Left renal pelvis (tissue), 4 donors: ENCODE measurements around the gene HOPX. TPM values are rescaled to one million over a fixed set of nuclear protein-coding genes. Genes with fewer than 3 reads are reported as not detected.
A peak's percentile ranks its signal among the peaks of the same experiment; 100 is the strongest.
"Not testable (repeated sequence)": the region's sequence is repeated elsewhere in the genome, so short reads cannot be mapped to it uniquely, and the experiment has no call there.

ENCODE experiments used
- DNase-seq, 4 donors: peaks; one replicate each; pipeline ENCODE4 v3.0.0-alpha.2; 2013; ENCODE audit warnings: low read depth in 4 of 4, low spot score in 3 of 4
- polyA plus RNA-seq, 4 donors: library from polyadenylated mRNA; unstranded; fragments of 120-200 nt; gene quantifications; one replicate each; pipeline ENCODE4 v1.2.1, GENCODE V29; 2013; ENCODE audit not compliant: insufficient read length in 4 of 4

Gene HOPX
- polyA plus RNA-seq, 4 donors, result 2.9 to 21.3 (median 15.1) TPM

DNA sequence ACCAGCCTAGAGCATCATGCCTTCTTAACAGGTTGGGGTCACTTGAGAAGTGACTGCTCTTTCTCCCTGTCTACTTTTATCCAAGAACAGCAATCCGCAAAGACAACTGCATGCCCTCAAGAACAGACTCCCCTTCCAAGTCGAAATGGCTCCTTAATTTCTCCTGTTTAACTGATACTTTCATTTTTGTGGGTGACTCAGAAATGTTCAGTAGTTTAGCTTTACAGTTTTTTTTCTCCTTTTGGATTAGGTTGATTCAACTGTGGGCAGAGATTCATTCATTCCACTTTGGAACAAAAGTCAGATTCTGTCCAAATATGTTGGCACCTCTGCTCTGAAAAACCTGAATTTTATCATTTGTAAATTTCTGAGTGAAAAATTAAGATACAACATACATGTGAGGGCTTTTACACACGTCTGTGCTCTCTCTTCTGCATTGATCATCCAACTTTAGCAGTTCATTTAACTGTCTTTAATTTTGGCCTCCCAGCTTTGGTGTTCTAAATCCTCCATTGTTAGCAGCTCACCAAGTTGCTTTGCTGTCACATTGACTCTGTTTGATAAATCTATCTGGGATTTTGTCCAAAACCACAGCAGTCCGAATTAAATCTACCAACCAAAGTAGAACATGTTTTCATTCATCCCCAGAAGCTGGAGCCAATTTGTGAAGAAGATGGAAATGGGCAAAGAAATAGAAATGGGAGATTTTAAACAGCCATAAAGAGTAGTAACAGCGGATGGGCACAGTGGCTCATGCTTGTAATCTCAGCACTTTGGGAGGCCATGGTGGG, 50.0 kb downstream of the HOPX start:
- no peak for DNase-seq

DNA sequence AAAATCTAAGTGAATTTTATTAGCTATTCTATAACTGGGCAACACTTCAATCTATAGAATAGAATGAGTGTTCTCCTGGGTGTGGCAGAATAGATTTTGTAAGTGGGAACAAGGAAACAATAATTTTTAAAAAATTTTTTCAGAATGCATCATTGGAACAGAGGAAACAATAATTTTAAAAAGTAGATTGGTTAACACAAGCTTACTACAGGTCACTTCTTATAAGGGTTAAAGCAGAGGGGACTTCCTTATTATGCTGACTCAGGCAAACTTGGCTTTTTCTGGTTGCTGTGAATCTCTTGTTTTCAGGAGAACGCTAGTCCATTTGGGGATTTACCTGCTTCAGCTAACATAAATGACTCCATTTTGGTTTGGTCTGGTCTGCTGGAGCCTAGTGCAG, 52.5 kb downstream of the HOPX start:
- no peak for DNase-seq

DNA sequence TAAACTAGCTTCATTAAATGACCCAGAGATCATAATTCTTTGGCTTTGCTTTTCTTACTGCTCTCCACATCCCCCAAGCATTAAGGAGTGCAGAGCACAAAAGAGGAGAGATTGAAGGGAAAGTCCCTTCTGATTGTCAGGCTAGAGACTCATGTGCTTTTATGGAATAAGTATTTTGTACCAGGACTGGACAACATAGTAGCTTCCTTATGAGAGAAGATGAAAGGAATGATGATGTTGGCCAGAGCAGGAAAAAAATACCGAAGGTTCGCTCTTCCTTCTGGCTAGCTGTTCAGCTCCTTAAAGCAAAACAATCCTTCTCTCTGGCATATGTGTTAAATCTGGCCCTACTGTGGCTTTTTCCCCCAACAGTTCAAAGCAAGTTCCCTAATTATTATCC, 53.1 kb downstream of the HOPX start:
- DNase-seq, result no peak

DNA sequence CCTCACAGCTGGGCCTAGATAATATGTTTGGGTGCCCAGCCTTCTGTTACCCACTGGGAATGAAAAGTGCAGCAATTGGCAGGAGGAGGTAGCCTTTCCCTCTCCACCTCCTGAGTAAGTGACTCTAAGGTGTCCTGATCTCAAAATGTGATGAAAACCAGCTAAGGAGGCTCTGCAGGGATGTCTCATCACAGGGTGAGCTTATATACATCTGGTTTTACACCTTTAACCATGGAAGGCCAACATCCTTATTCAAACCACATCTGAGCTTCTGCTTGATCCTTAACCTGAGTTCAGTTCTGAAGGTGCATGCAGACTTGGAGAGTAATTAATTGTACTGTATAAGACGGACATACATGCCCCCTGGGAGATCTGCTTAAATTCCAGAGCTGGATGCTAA, 53.7 kb downstream of the HOPX start:
- DNase-seq, result no peak

DNA sequence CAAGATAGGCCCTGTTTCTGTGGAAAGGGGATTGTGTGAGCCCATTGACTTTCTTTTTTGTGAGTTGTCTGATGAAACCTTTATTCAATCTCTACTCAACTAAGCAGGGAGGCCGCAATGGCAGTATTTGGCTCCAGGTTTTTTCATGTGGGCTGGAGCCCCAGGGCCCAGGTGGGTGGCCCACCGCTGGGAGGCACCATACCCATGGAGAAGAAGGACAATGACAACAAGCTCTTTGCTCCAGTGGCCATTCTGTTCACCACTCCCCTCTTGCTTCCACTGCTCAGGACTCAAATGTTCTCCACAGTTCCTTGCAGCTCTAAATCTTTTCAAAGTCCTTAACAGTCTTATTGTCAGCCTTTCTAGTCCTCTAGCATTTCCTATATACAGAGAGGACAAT, 54.1 kb downstream of the HOPX start:
- DNase-seq, result no peak

DNA sequence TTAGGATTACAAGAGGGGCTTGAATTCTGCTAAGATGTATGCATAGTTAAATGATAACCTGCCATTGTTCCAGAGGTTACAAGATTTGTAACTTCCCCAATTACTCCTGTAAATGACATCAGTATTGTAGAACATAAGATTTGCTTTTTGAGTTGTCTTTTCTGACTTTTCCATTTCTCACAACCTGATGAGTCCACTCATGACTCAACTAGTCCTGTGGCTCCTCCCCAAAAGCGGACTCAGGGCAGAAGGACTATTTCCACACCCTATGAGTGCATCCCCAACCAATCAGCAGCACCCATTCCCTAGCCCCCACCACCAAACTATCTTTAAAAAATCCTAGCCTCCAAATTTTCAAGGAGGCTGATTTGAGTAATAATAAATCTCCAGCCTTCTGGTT, 54.7 kb downstream of the HOPX start:
- DNase-seq, result no peak

DNA sequence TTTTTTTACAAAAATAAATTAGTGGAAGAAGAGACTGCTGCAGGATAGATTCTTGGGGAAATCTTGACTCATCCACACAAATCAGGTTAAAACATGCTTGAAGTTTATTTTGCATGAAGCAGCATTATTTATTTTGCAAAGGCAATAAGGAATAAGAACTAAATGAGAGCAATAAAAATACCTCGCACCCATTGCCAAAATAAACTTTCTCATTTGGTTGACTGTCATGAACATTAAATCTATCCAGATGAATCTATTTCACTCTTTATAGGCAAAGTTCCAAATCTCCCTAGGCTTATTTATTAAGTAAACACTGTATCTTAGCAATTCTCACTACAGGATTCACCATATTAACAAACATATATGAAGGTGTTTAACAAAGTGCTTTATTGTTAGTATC, 58.9 kb downstream of the HOPX start:
- DNase-seq, result peak in 2 of 4 donors; percentile 14 to 29

DNA sequence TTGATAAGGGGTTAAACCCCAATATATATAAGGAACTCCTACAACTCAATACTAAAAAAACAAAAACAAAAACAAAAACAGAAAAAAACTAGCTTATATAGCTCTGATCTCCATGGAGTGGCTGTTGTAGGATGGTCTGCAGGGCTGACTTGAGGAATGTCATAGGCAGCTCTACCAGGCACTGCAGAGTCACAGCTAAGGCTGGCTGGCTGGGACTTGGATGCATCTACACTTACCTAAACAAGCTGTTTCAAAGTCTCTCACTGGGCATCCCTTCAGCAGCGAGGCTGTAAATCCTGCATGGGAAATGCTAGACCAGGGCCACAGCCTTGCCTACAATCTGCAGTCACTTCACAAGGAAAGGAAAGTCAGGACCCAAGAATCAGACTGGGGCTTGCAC, 61.3 kb downstream of the HOPX start:
- no peak for DNase-seq

DNA sequence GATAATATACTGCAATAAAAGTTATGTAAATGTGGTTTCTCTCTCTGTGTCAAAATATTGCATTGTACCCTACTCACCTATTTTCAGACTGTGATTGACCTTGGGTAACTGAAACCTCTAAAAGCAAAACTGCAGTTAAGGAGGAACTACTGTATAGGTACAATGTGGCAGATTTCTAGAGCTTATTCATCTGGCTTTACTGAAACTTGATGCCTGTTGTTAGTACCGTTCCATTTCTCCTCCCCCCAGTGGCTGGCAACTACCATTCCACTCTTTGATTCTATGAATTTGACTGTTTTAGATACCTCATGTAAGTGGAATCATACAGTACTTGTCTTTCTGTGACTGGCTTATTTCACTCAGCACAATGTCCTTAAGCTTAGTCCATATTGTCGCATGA, 61.9 kb downstream of the HOPX start:
- no peak for DNase-seq

DNA sequence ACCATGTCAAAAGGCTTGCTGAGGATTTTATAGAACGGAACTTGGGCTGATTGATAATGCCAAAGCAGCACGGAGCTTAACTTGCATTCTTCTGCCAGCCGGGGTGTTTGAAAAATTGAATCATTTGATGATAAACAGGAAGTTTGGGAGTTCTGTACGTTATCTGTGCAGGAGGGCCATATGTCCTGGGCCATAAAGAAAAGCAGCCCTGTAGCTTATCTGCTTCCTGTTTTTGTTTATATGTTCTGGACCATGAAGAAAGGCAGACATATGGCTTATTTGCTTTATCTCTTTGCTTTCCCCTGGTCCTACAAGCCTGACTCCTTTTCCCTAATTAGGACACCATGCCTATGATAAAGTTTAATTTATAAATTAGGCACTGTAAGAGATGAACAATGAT, 62.4 kb downstream of the HOPX start:
- no peak for DNase-seq

DNA sequence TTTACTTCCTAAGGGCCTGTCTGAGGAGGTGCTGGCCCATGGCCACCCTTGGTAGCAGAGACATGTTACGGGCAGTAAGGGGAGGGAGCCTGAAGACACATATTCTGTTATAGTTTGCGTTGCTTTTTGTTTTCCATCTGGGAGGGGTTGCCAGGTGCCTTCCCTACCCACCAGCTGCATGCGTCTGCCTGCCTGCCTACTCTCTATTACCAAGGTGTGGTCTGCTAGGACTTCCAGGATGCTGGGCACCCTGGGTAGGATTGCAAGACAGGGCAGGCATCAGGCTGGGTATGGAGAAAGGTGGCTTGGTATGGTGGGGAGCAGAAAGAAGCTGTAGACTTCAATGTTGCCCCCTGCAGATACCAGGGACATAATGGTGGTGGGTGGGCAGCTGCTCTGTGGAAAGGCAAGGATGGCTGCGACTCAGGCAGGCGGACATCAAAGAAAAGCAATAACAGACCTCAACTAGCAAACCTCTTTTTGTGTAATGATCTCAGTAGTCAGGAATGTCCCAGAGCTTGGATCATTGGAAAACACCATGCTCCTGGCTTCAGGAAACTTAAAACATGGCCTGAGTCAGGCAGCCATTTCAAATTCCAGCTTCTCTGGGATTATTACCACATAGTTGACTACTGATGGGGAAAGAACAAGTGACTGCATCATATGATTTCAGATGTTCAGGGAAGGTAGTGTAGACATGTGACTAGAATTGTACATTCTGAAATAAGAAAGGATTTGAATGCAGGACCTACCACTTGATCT, 67.8 kb downstream of the HOPX start:
- no peak for DNase-seq

DNA sequence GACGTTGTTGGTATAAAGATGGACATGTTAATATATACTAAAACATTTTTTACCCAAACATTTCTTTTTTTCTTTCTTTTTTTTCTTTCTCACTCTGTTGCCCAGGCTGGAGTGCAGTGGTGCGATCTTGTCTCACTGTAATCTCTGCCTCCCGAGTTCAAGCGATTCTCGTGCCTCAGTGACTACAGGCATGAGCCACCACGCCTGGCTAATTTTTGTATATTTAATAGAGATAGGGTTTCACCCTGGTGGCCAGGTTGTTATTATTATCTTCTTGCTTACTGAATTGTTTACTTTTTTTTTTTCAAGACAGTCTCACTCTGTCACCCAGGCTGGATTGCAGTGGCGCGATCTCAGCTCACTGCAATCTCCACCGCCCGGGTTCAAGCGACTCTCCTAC, 68.8 kb downstream of the HOPX start:
- DNase-seq, result no peak

DNA sequence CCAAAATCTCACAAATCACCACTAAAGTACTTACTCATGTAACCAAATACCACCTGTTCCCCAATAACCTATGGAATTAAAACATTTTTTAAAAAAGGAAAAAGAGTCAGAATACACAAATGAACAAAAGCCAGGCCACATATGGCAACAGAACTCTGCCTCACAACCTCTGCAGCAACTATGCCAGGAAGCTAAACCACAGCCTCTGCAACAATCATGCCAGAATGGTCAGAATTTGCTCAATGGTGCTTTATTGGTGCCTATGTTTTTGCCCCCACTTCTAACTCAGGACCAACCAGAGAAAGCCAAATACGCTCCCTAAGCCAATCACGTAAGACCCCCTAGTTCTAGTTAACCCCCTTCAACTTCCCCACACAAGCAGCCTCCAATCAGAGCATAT, 69.6 kb downstream of the HOPX start:
- DNase-seq, result no peak

DNA sequence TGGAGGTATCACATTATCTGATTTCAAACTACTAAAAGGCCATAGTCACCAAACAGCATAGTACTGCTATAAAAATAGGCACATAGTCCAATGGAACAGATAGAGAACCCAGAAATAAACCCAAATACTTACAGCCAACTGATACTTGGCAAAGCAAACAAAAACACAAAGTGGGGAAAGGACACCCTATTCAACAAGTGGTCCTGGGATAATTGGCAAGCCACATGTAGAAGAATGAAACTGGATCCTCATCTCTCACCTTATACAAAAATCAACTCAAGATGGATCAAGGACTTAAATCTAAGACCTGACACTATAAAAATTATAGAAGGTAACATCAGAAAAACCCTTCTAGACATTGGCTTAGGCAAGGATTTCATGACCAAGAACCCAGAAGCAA, 70.9 kb downstream of the HOPX start:
- DNase-seq, result not testable (repeated sequence)

DNA sequence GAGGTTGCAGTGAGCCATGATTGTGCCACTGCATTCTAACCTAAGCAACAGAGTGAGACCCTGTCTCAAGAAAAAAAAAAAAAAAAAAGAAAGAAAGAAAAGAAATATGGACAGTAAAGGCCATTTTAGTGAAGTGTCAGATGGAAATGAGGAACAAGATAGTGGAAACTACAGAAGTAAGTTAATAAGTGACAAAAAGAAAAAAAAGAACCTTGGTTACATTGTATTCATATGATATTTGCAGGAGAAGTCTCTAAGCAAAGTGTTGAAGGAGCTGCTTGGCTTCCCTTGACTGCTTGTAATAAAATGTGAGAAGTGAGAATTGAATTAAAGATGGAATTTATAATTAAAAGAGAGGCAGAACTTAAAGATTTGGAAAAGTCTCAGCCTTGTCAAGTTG, 73.2 kb downstream of the HOPX start:
- no peak for DNase-seq

DNA sequence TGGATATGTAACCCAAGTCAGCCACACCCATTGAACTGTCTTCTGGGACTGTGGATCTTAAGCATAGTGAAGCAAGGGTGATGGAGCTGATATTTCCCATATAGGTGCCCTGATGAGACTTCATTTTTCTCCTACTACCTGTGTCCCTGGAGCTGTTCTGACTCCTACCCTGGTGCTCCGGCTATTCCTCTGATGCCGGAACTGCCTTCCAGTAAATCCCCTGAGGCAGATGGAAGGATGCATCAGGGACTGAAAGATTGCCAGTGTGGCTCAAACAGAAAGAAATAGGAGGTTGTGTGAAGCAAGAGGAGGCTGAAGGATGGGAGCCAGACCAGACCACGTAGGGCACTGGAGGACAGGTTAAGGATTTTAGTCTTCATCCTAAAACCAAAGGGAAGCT, 74.7 kb downstream of the HOPX start:
- no peak for DNase-seq

DNA sequence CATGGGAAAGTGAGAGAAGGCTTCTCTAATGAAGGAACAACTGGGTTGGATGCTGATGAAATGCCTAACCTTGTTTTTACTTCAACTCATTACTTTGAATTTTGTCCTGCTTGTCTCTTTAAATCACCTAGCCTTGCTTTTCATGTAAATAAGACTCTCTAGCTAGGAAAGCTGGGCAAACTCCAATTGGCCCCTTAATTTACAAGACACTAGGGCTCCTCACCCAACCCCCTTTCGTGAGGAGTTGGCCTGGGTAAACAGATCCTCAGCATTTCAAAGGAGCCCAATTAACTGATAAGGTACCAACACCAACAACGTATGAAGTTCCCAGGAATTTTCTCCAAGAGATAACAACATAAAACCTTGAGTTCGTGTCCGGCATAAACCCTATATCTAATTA, 75.6 kb downstream of the HOPX start:
- DNase-seq, result not testable (repeated sequence)

DNA sequence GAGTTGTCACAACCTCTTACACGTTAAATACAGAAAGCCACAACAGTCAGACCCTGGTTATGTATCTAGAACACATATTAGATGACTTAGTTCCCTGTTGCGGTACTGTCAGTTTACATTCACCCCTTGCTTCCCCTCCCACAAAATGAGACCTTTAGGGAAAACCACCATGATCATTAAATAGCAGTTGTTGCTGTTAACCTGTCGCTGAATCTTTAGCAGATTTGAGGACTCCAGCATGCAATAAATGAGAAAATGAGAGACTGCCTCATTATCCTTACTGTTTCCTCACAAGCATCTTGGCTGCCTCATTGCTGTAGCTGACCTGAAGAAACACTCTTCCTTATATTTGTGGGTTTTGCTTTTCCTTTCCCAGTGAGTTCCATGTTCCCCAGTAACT, 77.8 kb downstream of the HOPX start:
- no peak for DNase-seq
